Keratinocyte (primary cell): ENCODE results near the gene HOMER1. TPM values are rescaled to one million over a fixed set of nuclear protein-coding genes. Genes with fewer than 3 reads are reported as not detected.

ENCODE experiments used
- DNase-seq: peaks from one replicate; pipeline ENCODE4 v3.0.0-alpha.2; 2011; ENCODE audit warnings: low read depth, missing footprints, low spot score
- FAIRE-seq: peaks from 2 replicates; lab custom pipeline; 2011; peaks lifted over from hg19 to GRCh38; lab: Jason Lieb, UNC
- H2AFZ ChIP-seq: 2 replicates; pipeline ENCODE4 v1.6.0; 2012; ENCODE audit warnings: low read length, control low read depth, inconsistent platforms; ENCODE audit not compliant: control insufficient read depth
- H3K27ac ChIP-seq: 2 replicates; pipeline ENCODE4 v1.5.1; 2011; ENCODE audit warnings: low read length; ENCODE audit not compliant: control insufficient read depth, insufficient read depth
- H3K27me3 ChIP-seq: 3 replicates; pipeline ENCODE4 v1.6.0; 2011; ENCODE audit warnings: low read length; ENCODE audit not compliant: control insufficient read depth, insufficient read depth; ENCODE audit errors: extremely low read depth
- H3K36me3 ChIP-seq, 2 experiments: 2 replicates in 1 of 2; 3 replicates in 1 of 2; pipeline ENCODE4 v1.5.1; 2011; ENCODE audit warnings: low read length in 2 of 2, mild to moderate bottlenecking in 1 of 2; ENCODE audit not compliant: control insufficient read depth in 2 of 2, insufficient read depth in 2 of 2; ENCODE audit errors: extremely low read depth in 1 of 2
- H3K4me1 ChIP-seq: 3 replicates; pipeline ENCODE4 v1.5.1; 2011; ENCODE audit warnings: low read length; ENCODE audit not compliant: control insufficient read depth, insufficient read depth; ENCODE audit errors: extremely low read depth
- H3K4me2 ChIP-seq: 3 replicates; pipeline ENCODE4 v1.6.0; 2011; ENCODE audit warnings: low read depth, low read length; ENCODE audit not compliant: control insufficient read depth, insufficient read depth; ENCODE audit errors: extremely low read depth
- H3K4me3 ChIP-seq, 3 experiments: fragments of 200-600 bp in 1 of 3; sonication (generic) in 1 of 3; 2 replicates in 2 of 3; 3 replicates in 1 of 3; pipeline ENCODE4 v1.5.1; 2011 to 2016; ENCODE audit warnings: low read length in 3 of 3, mild to moderate bottlenecking in 3 of 3, control low read depth in 2 of 3, inconsistent platforms in 1 of 3, low read depth in 1 of 3, mixed read lengths in 1 of 3, mixed run types in 1 of 3, moderate library complexity in 1 of 3; ENCODE audit not compliant: control insufficient read depth in 2 of 3, insufficient read depth in 2 of 3; ENCODE audit errors: extremely low read depth in 1 of 3
- H3K79me2 ChIP-seq: 2 replicates; pipeline ENCODE4 v1.6.0; 2012; ENCODE audit warnings: low read length; ENCODE audit not compliant: control insufficient read depth, insufficient read depth
- H3K9ac ChIP-seq: 3 replicates; pipeline ENCODE4 v1.6.0; 2011; ENCODE audit warnings: low read length; ENCODE audit not compliant: control insufficient read depth, insufficient read depth; ENCODE audit errors: extremely low read depth
- H3K9me1 ChIP-seq: 3 replicates; pipeline ENCODE4 v1.6.0; 2011; ENCODE audit warnings: low read length; ENCODE audit not compliant: control insufficient read depth, insufficient read depth; ENCODE audit errors: extremely low read depth
- H3K9me3 ChIP-seq: 2 replicates; pipeline ENCODE4 v1.5.1; 2012; ENCODE audit warnings: low read depth, low read length; ENCODE audit not compliant: control insufficient read depth
- H4K20me1 ChIP-seq: 3 replicates; pipeline ENCODE4 v1.6.0; 2011; ENCODE audit warnings: low read length; ENCODE audit not compliant: control insufficient read depth, insufficient read depth; ENCODE audit errors: extremely low read depth
- CTCF ChIP-seq, 3 experiments: IDR thresholded peaks in 1 of 3; conservative IDR thresholded peaks in 1 of 3; optimal IDR thresholded peaks in 1 of 3; 2 replicates in 2 of 3; 3 replicates in 1 of 3; pipeline versions ENCODE3 to v1.5.1; 2011; ENCODE audit warnings: low read length in 3 of 3, mild to moderate bottlenecking in 3 of 3, moderate library complexity in 2 of 3, control low read depth in 1 of 3, inconsistent platforms in 1 of 3; ENCODE audit not compliant: insufficient read depth in 2 of 3; ENCODE audit errors: extremely low read depth in 1 of 3
- EZH2 ChIP-seq: IDR thresholded peaks from one replicate; pipeline ENCODE4 v1.6.1; 2012; ENCODE audit warnings: inconsistent platforms, mild to moderate bottlenecking, low read length, moderate library complexity
- dilution Hi-C: fragments of 300-500 bp; cut with MboI; formaldehyde crosslinking; loops from one replicate; pipeline ENCODE4 v1.7.0; 2020; ENCODE audit warnings: low sequenced_read_pairs; ENCODE audit not compliant: extremely low pct_ligation_motif_present
- polyA plus RNA-seq, 5 experiments: library from polyadenylated mRNA; depleted of rRNA in 3 of 5; stranded (reverse) in 3 of 5; stranded (forward) in 1 of 5; unstranded in 1 of 5; fragments of >200 nt; gene quantifications; 1 replicate in 1 of 5; 2 replicates in 3 of 5; 3 replicates in 1 of 5; pipeline versions ENCODE4 v1.2.1 to v1.2.3, GENCODE V29; 2011 to 2012; ENCODE audit warnings: missing spikeins in 2 of 5, low read depth in 1 of 5, low replicate concordance in 1 of 5

Gene HOMER1
- polyA plus RNA-seq, 1 donor (not counting 4 experiments of a cell fraction or from before 2014, with no cell fraction given) = 6.5 TPM

- H3K79me2 ChIP-seq = no peaks in the 10 kb centered on the region
- TF ChIP-seq CTCF (optimal IDR thresholded peaks at IDR 0.05 in 1 of 3, IDR thresholded peaks at IDR 0.05 in 1 of 3, conservative IDR thresholded peaks at IDR 0.05 in 1 of 3; ENCODE audit: extremely low read depth in 1 of 3, insufficient read depth in 2 of 3, low read length in 3 of 3) (no peak), EZH2 (no peak)
- no peaks in the 10 kb centered on the region for H3K36me3 ChIP-seq
- no peaks in the 10 kb centered on the region for H3K27me3 ChIP-seq
- no peak overlapping the region for H3K4me3 ChIP-seq
- H2AFZ ChIP-seq = no peak overlapping the region
- H3K27ac ChIP-seq = no peak overlapping the region
- H4K20me1 ChIP-seq = no peaks in the 10 kb centered on the region
- H3K9me3 ChIP-seq = peaks cover 2% of the 10 kb centered on the region
- no peak for FAIRE-seq
- no peak overlapping the region for H3K9ac ChIP-seq
- no peaks in the 10 kb centered on the region for H3K9me1 ChIP-seq
- no peak overlapping the region for H3K4me2 ChIP-seq
- no peaks in the 10 kb centered on the region for H3K4me1 ChIP-seq
- dilution Hi-C loops = no loop called here
- no peak for DNase-seq
These were observed 106.3 kb downstream of the HOMER1 start for GRCh38 chr5:79407591-79407990.

GRCh38 chr5:79401216-79401615 lies 112.7 kb downstream of the HOMER1 start:
- no peak overlapping the region for H3K9ac ChIP-seq
- H3K9me1 ChIP-seq = no peaks in the 10 kb centered on the region
- H3K27ac ChIP-seq = no peak overlapping the region
- H3K36me3 ChIP-seq = no peaks in the 10 kb centered on the region
- FAIRE-seq (no peak), DNase-seq (no peak)
- peaks cover 5% of the 10 kb centered on the region for H3K4me1 ChIP-seq
- no peaks in the 10 kb centered on the region for H4K20me1 ChIP-seq
- TF ChIP-seq CTCF (optimal IDR thresholded peaks at IDR 0.05 in 1 of 3, IDR thresholded peaks at IDR 0.05 in 1 of 3, conservative IDR thresholded peaks at IDR 0.05 in 1 of 3; ENCODE audit: extremely low read depth in 1 of 3, insufficient read depth in 2 of 3, low read length in 3 of 3) (no peak), EZH2 (no peak)
- no peaks in the 10 kb centered on the region for H3K9me3 ChIP-seq
- no peaks in the 10 kb centered on the region for H3K27me3 ChIP-seq
- no peak overlapping the region for H2AFZ ChIP-seq
- no peak overlapping the region for H3K4me2 ChIP-seq
- dilution Hi-C loops = no loop called here
- no peak overlapping the region for H3K4me3 ChIP-seq
- H3K79me2 ChIP-seq = no peaks in the 10 kb centered on the region
